ENCODE results near the gene BEND4.

BEND4 gene

GRCh38 chr4:42101446-42101975, 50.9 kb downstream of the BEND4 start:
- DNase-seq: no peak

- DNase-seq: no peak
Observed at GRCh38 chr4:42088386-42088785, 64.1 kb downstream of the BEND4 start.

GRCh38 chr4:42083816-42084215, 68.6 kb downstream of the BEND4 start:
- DNase-seq: no peak

- DNase-seq: no peak
Observed at GRCh38 chr4:42080306-42080705, 72.1 kb downstream of the BEND4 start.

- no peak for DNase-seq
Observed at GRCh38 chr4:42078184-42078801, 74.2 kb downstream of the BEND4 start.

DNA sequence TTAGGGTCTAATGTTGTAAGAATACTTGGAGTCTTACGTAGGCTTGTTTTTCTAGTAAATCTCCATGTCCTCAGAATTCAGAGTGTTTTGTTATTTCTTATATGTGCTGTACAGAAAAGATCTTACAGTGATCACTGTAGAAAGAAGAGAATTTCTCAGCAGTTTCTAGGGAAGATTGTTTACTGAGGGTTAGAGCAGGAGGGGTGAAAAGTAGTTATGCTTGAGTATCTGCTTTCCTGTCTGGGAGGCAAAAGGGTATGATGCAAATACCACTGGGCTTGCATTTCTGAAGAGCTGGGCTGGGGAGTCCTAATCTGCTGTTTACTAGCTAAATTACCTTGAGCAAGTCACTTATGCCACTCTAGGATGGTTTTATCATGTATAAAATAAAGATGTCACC, 78.2 kb downstream of the BEND4 start:
- DNase-seq: no peak

DNA sequence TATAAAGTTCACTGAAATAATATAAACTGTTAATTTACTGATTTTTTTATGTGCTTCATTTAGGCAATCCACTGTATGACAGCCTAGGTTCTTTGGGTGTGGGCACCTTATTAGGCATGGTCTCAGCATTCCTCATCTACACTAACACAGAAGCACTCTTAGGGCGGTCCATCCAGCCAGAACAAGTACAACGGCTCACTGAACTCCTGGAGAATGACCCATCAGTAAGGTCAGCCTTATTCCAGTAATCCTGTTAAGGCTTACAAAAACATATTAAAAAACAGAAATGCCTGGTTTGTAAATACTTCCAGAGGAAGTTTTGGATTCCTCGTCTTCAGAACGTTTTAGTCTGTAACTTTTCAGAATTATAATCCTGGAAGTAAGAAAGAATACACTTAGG, 82.0 kb downstream of the BEND4 start:
- DNase-seq: no peak

- no peak for DNase-seq
Observed at GRCh38 chr4:42067264-42067663, 85.2 kb downstream of the BEND4 start.

DNA sequence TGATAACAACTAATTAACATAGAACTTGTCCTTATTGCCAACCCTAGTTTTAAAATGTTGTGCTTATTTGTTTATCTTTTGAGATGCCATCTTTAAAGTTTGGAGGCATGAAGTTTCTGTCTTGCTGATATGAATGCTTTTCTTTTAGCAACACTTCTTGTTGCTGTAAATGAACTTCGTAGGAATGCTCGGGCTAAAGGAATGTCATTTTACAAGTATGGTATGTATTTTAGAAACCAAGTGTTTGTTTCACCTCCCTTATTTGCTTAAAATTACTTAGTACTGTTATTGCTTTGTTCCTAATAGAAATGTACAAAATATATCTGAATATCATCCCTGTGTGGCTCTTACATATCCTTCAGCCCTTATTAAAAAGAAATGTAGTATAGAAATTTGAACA, 86.1 kb downstream of the BEND4 start:
- DNase-seq: no peak
